T follicular helper cell (primary cell): ENCODE results near the gene EMP1.
"Not testable (repeated sequence)": the region's sequence is repeated elsewhere in the genome, so short reads cannot be mapped to it uniquely, and the experiment has no call there.

Experiments used
- DNase-seq: peaks from one replicate; pipeline ENCODE4 v3.0.0-alpha.2; 2020; ENCODE audit warnings: low read depth

Gene EMP1

DNA sequence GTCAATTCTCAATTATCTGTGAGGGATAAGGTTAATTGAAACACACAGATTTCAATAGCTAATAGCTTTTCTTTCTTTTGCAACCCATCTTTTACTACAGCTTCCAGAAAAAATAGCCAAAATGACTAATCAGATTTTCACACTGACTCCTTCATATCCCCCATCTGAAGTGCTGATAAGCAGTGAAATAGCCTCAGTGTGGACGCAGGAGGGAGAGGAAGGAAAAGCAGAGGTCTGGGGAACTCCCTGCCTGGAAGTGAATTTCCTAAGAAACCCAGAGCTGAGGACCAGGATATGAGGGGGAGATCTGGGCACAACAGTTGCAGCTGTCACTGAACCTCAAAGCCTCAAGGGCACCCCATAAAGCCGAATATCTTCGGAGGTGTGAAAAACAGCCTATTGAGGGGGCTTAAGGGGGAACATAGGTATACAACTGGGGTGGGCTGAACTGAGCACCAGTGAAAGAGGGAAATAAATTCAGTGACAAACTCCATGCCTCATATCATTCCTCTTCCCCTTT, 60.9 kb downstream of the EMP1 start:
- no peak for DNase-seq

DNA sequence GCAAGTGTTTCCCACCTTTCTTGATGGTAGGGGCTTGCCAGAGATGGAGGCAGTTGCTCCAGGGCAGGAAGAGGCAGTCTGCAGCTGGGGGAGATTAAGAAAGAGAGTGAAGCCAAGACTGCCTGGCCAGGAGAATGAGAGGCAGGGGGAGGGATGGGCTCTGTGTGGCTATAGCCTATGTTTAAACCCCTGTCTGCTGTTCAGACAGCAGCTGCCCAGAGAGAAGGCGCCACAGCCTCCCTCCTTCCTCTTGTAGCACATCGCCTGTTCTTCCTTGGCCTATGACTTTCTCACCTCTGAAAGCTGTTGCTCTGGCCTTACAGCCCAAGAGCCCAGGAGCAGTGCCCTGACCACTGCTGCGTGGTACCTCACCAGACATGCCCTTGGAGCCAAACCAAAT, 61.7 kb downstream of the EMP1 start:
- no peak for DNase-seq

DNA sequence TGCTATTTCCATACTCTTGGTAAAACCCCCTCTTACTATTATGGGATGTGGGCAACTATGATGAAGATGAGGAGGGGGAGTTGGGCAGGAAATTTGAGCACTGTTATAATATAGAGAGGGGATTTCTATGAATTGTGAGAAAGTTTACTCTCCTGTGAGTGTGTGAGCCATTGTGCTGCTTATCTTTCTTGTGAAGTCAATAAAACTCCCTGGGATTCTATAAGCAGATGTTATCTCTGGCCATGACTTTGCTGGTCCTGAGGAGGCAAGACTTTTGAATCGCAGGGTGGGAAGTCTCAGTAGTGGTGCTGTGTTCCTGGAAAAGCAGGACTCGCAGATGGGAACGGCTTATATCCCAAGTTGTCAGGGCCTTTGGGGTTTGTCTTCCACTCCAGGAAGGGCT, 62.2 kb downstream of the EMP1 start:
- DNase-seq: no peak

DNA sequence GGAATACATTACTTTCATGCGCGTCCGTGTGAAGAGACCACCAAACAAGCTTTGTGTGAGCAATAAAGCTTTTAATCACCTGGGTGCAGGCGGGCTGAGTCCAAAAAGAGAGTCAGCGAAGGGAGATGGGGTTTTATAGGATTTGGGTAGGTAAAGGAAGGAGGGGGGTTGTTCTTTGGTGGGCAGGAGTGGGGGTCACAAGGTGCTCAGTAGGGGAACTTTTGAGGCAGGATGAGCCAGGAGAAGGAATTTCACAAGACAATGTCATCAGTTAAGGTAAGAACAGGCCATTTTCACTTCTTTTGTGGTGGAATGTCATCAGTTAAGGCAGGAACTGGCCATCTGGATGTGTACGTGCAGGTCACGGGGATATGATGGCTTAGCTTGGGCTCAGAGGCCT, 63.1 kb downstream of the EMP1 start:
- DNase-seq: not testable (repeated sequence)

DNA sequence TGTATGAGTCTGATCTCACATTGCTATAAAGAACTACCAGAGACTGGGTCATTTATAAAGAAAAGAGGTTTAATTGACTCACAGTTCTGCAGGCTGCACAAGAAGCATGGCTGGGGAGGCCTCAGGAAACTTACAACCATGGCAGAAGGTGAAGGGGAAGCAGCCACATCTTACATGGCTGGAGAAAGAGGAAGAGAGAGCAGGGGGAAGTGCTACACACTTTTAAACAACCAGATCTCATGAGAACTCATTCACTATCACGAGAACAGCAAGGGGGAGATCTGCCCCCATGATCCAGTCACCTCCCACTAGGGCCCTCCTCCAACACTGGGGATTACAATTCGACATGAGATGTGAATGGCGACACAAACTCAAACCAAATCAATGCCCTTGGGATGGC, 71.3 kb downstream of the EMP1 start:
- not testable (repeated sequence) for DNase-seq

DNA sequence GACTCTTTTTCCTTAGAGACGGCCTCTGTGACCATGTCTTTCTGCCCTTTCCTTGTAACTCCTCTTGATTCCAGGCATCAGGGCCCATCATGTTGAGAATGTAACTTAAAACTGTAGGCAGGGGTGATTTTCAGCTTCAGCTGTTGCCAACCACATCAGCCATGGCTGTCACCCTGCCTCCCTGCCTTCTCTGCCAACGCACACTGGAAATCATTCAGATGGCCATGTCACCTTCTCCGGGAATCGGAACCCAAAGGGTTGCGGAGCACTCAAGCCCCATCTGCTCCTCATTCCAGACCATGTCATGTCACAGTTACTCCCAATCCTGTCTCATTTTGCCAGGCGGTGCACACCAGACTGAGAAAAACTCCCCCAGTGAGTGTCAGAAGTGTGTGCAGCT, 72.1 kb downstream of the EMP1 start:
- DNase-seq: no peak
